H9 (cell line): ENCODE results near the gene NEDD4L. TPM values are rescaled to one million over a fixed set of nuclear protein-coding genes. Genes with fewer than 3 reads are reported as not detected.

Experiments
- DNase-seq: peaks from one replicate; pipeline ENCODE4 v3.0.0-alpha.2; 2017
- H2AFZ ChIP-seq: one replicate; pipeline ENCODE4 v1.6.1; 2013; ENCODE audit warnings: mild to moderate bottlenecking, low read length, control low read depth, moderate library complexity
- H2AK5ac ChIP-seq: 2 replicates; pipeline ENCODE4 v1.6.1; 2013; ENCODE audit warnings: low read length, control low read depth, mixed read lengths; ENCODE audit not compliant: insufficient read length
- H2BK120ac ChIP-seq: one replicate; pipeline ENCODE4 v1.6.1; 2013; ENCODE audit warnings: low read depth, mild to moderate bottlenecking, low read length, control low read depth, inconsistent platforms; ENCODE audit not compliant: poor library complexity, severe bottlenecking
- H2BK12ac ChIP-seq: 2 replicates; pipeline ENCODE4 v1.6.1; 2013; ENCODE audit warnings: low read length, control low read depth, mixed read lengths, low read depth; ENCODE audit not compliant: insufficient read length
- H2BK15ac ChIP-seq: 2 replicates; pipeline ENCODE4 v1.6.1; 2013; ENCODE audit warnings: low read depth, low read length, control low read depth
- H2BK20ac ChIP-seq: one replicate; pipeline ENCODE4 v1.6.1; 2013; ENCODE audit warnings: low read depth, mild to moderate bottlenecking, low read length, control low read depth, inconsistent platforms; ENCODE audit not compliant: poor library complexity, severe bottlenecking
- H2BK5ac ChIP-seq: 2 replicates; pipeline ENCODE4 v1.6.1; 2013; ENCODE audit warnings: low read length, control low read depth, mixed read lengths; ENCODE audit not compliant: insufficient read length
- H3K14ac ChIP-seq: 2 replicates; pipeline ENCODE4 v1.6.1; 2013; ENCODE audit warnings: low read length, control low read depth; ENCODE audit not compliant: insufficient read depth
- H3K18ac ChIP-seq: 2 replicates; pipeline ENCODE4 v1.6.1; 2013; ENCODE audit warnings: low read depth, mild to moderate bottlenecking, mixed read lengths, low read length, control low read depth; ENCODE audit not compliant: insufficient read length
- H3K23ac ChIP-seq: 2 replicates; pipeline ENCODE4 v1.6.1; 2013; ENCODE audit warnings: low read length, control low read depth, mixed read lengths, low read depth; ENCODE audit not compliant: insufficient read length
- H3K23me2 ChIP-seq: 2 replicates; pipeline ENCODE4 v1.6.1; 2013; ENCODE audit warnings: low read depth, mild to moderate bottlenecking, mixed read lengths, low read length, control low read depth; ENCODE audit not compliant: insufficient read length, poor library complexity, severe bottlenecking
- H3K27ac ChIP-seq: 2 replicates; pipeline ENCODE4 v1.5.1; 2013; ENCODE audit warnings: low read length, control low read depth, mixed read lengths, low read depth; ENCODE audit not compliant: insufficient read length
- H3K27me3 ChIP-seq: 2 replicates; pipeline ENCODE4 v1.6.1; 2013; ENCODE audit warnings: low read length, control low read depth, inconsistent platforms; ENCODE audit not compliant: insufficient read depth
- H3K4ac ChIP-seq: 2 replicates; pipeline ENCODE4 v1.6.1; 2013; ENCODE audit warnings: low read depth, mild to moderate bottlenecking, control low read depth, inconsistent platforms, low read length, moderate library complexity
- H3K4me1 ChIP-seq: 2 replicates; pipeline ENCODE4 v1.6.1; 2013; ENCODE audit warnings: low read length, control low read depth, inconsistent platforms; ENCODE audit not compliant: insufficient read depth
- H3K4me2 ChIP-seq: 2 replicates; pipeline ENCODE4 v1.6.1; 2013; ENCODE audit warnings: low read length, control low read depth, mixed read lengths; ENCODE audit not compliant: insufficient read length, insufficient read depth
- H3K56ac ChIP-seq: 2 replicates; pipeline ENCODE4 v1.6.1; 2013; ENCODE audit warnings: low read depth, mild to moderate bottlenecking, mixed read lengths, low read length, control low read depth; ENCODE audit not compliant: insufficient read length
- H3K79me1 ChIP-seq: 2 replicates; pipeline ENCODE4 v1.6.1; 2013; ENCODE audit warnings: low read depth, mild to moderate bottlenecking, moderate library complexity, low read length, control low read depth, inconsistent platforms; ENCODE audit not compliant: insufficient read depth, poor library complexity, severe bottlenecking
- H3K79me2 ChIP-seq: 2 replicates; pipeline ENCODE4 v1.6.1; 2013; ENCODE audit warnings: low read length, control low read depth, inconsistent platforms; ENCODE audit not compliant: insufficient read depth
- H3K9ac ChIP-seq: 2 replicates; pipeline ENCODE4 v1.6.1; 2013; ENCODE audit warnings: low read length, control low read depth, mixed read lengths; ENCODE audit not compliant: insufficient read length; ENCODE audit errors: extremely low read depth
- H3K9me3 ChIP-seq: one replicate; pipeline ENCODE4 v1.6.1; 2013; ENCODE audit warnings: low read depth, low read length, inconsistent platforms; ENCODE audit not compliant: control insufficient read depth
- H3T11ph ChIP-seq: one replicate; pipeline ENCODE4 v1.6.1; 2013; ENCODE audit warnings: mild to moderate bottlenecking, low read length, control low read depth, inconsistent platforms
- H4K20me1 ChIP-seq: one replicate; pipeline ENCODE4 v1.6.1; 2013; ENCODE audit not compliant: control insufficient read depth, insufficient read length, insufficient read depth
- H4K5ac ChIP-seq: 2 replicates; pipeline ENCODE4 v1.6.1; 2013; ENCODE audit warnings: low read depth, mild to moderate bottlenecking, mixed read lengths, low read length, control low read depth; ENCODE audit not compliant: insufficient read length
- H4K8ac ChIP-seq: replicated peaks from 2 replicates; pipeline ENCODE4 v1.6.1; 2013; ENCODE audit warnings: low read length, control low read depth, mixed read lengths, low read depth; ENCODE audit not compliant: insufficient read length
- H4K91ac ChIP-seq: 2 replicates; pipeline ENCODE4 v1.6.1; 2013; ENCODE audit warnings: low read depth, mild to moderate bottlenecking, moderate library complexity, mixed read lengths, low read length, control low read depth; ENCODE audit not compliant: insufficient read length
- H3K27ac Mint-ChIP-seq, 3 experiments: 2 replicates in 2 of 3; 3 replicates in 1 of 3; pipeline ENCODE4 v1.8.0; 2020 to 2021; ENCODE audit warnings: mixed read lengths in 3 of 3, mild to moderate bottlenecking in 1 of 3, moderate library complexity in 1 of 3
- H3K27me3 Mint-ChIP-seq: 2 replicates; pipeline ENCODE4 v1.8.0; 2021; ENCODE audit warnings: low read depth, mild to moderate bottlenecking, moderate library complexity, mixed read lengths
- H3K36me3 Mint-ChIP-seq, 3 experiments: 2 replicates in 2 of 3; 3 replicates in 1 of 3; pipeline ENCODE4 v1.8.0; 2020 to 2021; ENCODE audit warnings: low read depth in 3 of 3, mixed read lengths in 3 of 3; ENCODE audit not compliant: insufficient read depth in 1 of 3
- H3K4me1 Mint-ChIP-seq, 2 experiments: 2 replicates each; pipeline ENCODE4 v1.8.0; 2020; ENCODE audit warnings: mixed read lengths in 2 of 2
- H3K4me3 Mint-ChIP-seq, 2 experiments: 2 replicates in 1 of 2; 3 replicates in 1 of 2; pipeline ENCODE4 v1.8.0; 2020 to 2021; ENCODE audit warnings: mild to moderate bottlenecking in 2 of 2, mixed read lengths in 2 of 2, moderate library complexity in 1 of 2
- H3K9me3 Mint-ChIP-seq, 2 experiments: 2 replicates in 1 of 2; 3 replicates in 1 of 2; pipeline ENCODE4 v1.8.0; 2020; ENCODE audit warnings: mild to moderate bottlenecking in 2 of 2, mixed read lengths in 2 of 2, moderate library complexity in 1 of 2
- CTCF ChIP-seq: fragments of 200-600 bp; sonication (generic); conservative IDR thresholded peaks from 3 replicates; pipeline ENCODE4 v1.8.0; 2021; ENCODE audit warnings: antibody characterized with exemption, mild to moderate bottlenecking
- WGBS: extraction: QIAGEN DNeasy Blood & Tissue Kit; methylation state at CpG from one replicate; pipeline ENCODE4 v1.1.7; 2013; ENCODE audit warnings: missing lambda C conversion rate, low lambda C conversion rate, mixed read lengths; ENCODE audit not compliant: insufficient read length; ENCODE audit errors: extremely low coverage; 5-methylcytosine and 5-hydroxymethylcytosine counted together
- total RNA-seq: library from RNA; stranded (reverse); gene quantifications from 2 replicates; pipeline ENCODE4 v1.2.1, GENCODE V29; 2021

NEDD4L gene
- total RNA-seq, 1 experiment from 2014 or later, result 76.3 TPM

- H3K27ac ChIP-seq, result no peak overlapping the region
- H3K18ac ChIP-seq, result no peak overlapping the region
- H4K91ac ChIP-seq, result no peak overlapping the region
- no peak overlapping the region for H3K56ac ChIP-seq
- H2BK12ac ChIP-seq, result no peak overlapping the region
- H3K27me3 Mint-ChIP-seq, result no peaks in the 10 kb centered on the region
- H3K4ac ChIP-seq, result no peak overlapping the region
- H3K9me3 ChIP-seq, result no peaks in the 10 kb centered on the region
- H3K4me3 Mint-ChIP-seq, result no peak overlapping the region
- TF ChIP-seq CTCF, result no peak
- H3K23me2 ChIP-seq, result no peaks in the 10 kb centered on the region
- H2BK15ac ChIP-seq, result no peak overlapping the region
- H3K79me2 ChIP-seq, result no peaks in the 10 kb centered on the region
- no peak overlapping the region for H3K14ac ChIP-seq
- no peak overlapping the region for H3K4me2 ChIP-seq
- no peak overlapping the region for H2AK5ac ChIP-seq
- no peak overlapping the region for H3K23ac ChIP-seq
- H3K36me3 Mint-ChIP-seq, result peaks cover 10 to 51% (median 35%) of the 10 kb centered on the region in 3 experiments; a peak in 6 of 7 replicates
- no peaks in the 10 kb centered on the region for H3K4me1 ChIP-seq
- no peak overlapping the region for H2BK120ac ChIP-seq
- H3T11ph ChIP-seq, result no peak overlapping the region
- H3K79me1 ChIP-seq, result peaks cover 3% of the 10 kb centered on the region
- no peak overlapping the region for H4K5ac ChIP-seq
- H3K27ac Mint-ChIP-seq, result peak overlapping the region in 1 of 3 experiments; percentile 70; a peak in 3 of 7 replicates
- H4K20me1 ChIP-seq, result no peaks in the 10 kb centered on the region
- no peak for DNase-seq
- H2BK20ac ChIP-seq, result no peak overlapping the region
- no CpG with 5 or more reads among the region's 12 CpGs for WGBS
- H3K27me3 ChIP-seq, result no peaks in the 10 kb centered on the region
- no peak overlapping the region for H2BK5ac ChIP-seq
- H4K8ac ChIP-seq, result no peak overlapping the region
- H3K4me1 Mint-ChIP-seq, result peaks cover 11% of the 10 kb centered on the region in 2 experiments
- no peaks in the 10 kb centered on the region for H3K9me3 Mint-ChIP-seq
- H2AFZ ChIP-seq, result no peak overlapping the region
- no peak overlapping the region for H3K9ac ChIP-seq
Measured at GRCh38 chr18:58381676-58382411, 337.8 kb downstream of the NEDD4L start.
